HG02884 (cell line): ENCODE results near the gene KCNJ1.

ENCODE experiments used
- ATAC-seq: cut with Tn5 transposase; IDR thresholded peaks from one replicate; pipeline ENCODE4 v1.9.1; 2021; ENCODE audit warnings: mild to moderate bottlenecking, moderate library complexity; ENCODE audit not compliant: unreplicated experiment

The KCNJ1 gene

GRCh38 chr11:128867277-128867676 is at the start of gene KCNJ1:
KCNJ1 (minus strand) TSS chr11:128867296; CDS start chr11:128840243, 27,053 bp downstream.
- no peak for ATAC-seq

GRCh38 chr11:128916681-128917080 is 49.6 kb upstream of the KCNJ1 start:
- ATAC-seq, result no peak

GRCh38 chr11:128916037-128916572 is 49.0 kb upstream of the KCNJ1 start:
- no peak for ATAC-seq

- ATAC-seq, result no peak
Observed at GRCh38 chr11:128915149-128915521, 48.0 kb upstream of the KCNJ1 start.

GRCh38 chr11:128914216-128915148 is 47.4 kb upstream of the KCNJ1 start:
- ATAC-seq, result no peak

- no peak for ATAC-seq
Observed at GRCh38 chr11:128913806-128914205, 46.7 kb upstream of the KCNJ1 start.

GRCh38 chr11:128911701-128912100 is 44.6 kb upstream of the KCNJ1 start:
- ATAC-seq, result no peak

GRCh38 chr11:128911239-128911638 is 44.1 kb upstream of the KCNJ1 start:
- no peak for ATAC-seq

- ATAC-seq, result no peak
Observed at GRCh38 chr11:128910576-128910975, 43.5 kb upstream of the KCNJ1 start.

GRCh38 chr11:128909438-128910125 is 42.5 kb upstream of the KCNJ1 start:
- no peak for ATAC-seq

GRCh38 chr11:128908391-128909246 is 41.5 kb upstream of the KCNJ1 start:
- no peak for ATAC-seq

- ATAC-seq, result no peak
Observed at GRCh38 chr11:128907585-128907984, 40.5 kb upstream of the KCNJ1 start.

- no peak for ATAC-seq
Observed at GRCh38 chr11:128906185-128907050, 39.3 kb upstream of the KCNJ1 start.

- ATAC-seq, result peak; percentile 45
Observed at GRCh38 chr11:128905345-128906184, 38.5 kb upstream of the KCNJ1 start.

GRCh38 chr11:128904656-128905344 is 37.7 kb upstream of the KCNJ1 start:
- no peak for ATAC-seq

GRCh38 chr11:128904303-128904655 is 37.2 kb upstream of the KCNJ1 start:
- no peak for ATAC-seq

GRCh38 chr11:128903248-128904061 is 36.4 kb upstream of the KCNJ1 start:
- no peak for ATAC-seq
